ENCODE results near the gene ROR2. TPM values are rescaled to one million over a fixed set of nuclear protein-coding genes. Genes with fewer than 3 reads are reported as not detected.

ROR2 gene
- total and polyA plus RNA-seq, 2 of the 8 experiments (the other 6 are each of a cell fraction or from before 2014, with no cell fraction given), result 2.7 to 4.3 TPM

GRCh38 chr9:91894023-91894422, 56.0 kb downstream of the ROR2 start:
- no peak for FAIRE-seq
- H3K56ac ChIP-seq (replicated peaks; ENCODE audit: insufficient read length, low read depth, low read length), result no peak overlapping the region
- no peak overlapping the region for H3K27ac ChIP-seq (ENCODE audit: low read depth, low read length)
- no peak overlapping the region for H4K91ac ChIP-seq (replicated peaks; ENCODE audit: insufficient read length, low read length)
- H3K27me3 ChIP-seq (replicated peaks in 1 of 4; ENCODE audit: control insufficient read depth in 3 of 4, extremely low read depth in 1 of 4, insufficient read depth in 3 of 4, low read length in 3 of 4), result peaks cover 6 to 16% (median 14%) of the 10 kb centered on the region in 4 experiments
- 81% methylated on average over 4 of the region's 4 CpGs; no CpG with 5 or more reads in 1 of the 2 experiments for WGBS, 2 experiments (ENCODE audit: extremely low coverage in 1 of 2, insufficient coverage in 1 of 2, insufficient read length in 1 of 2, insufficient replicate concordance in 2 of 2, low coverage in 1 of 2, low lambda C conversion rate in 2 of 2, missing lambda C conversion rate in 1 of 2)
- no peaks in the 10 kb centered on the region; the same call in 1 of the 2 replicates for H3K79me1 ChIP-seq (ENCODE audit: low read depth, low read length)
- H3K4me1 ChIP-seq (replicated peaks in 1 of 4; ENCODE audit: control insufficient read depth in 3 of 4, insufficient read depth in 4 of 4, low read length in 3 of 4), result peaks cover 0 to 5% (median 4%) of the 10 kb centered on the region in 4 experiments; a peak in 5 of 7 replicates
- H2BK20ac ChIP-seq (ENCODE audit: low read length), result no peak overlapping the region
- H2AFZ ChIP-seq (ENCODE audit: low read length), result no peak overlapping the region
- no peak overlapping the region for H2BK120ac ChIP-seq (replicated peaks; ENCODE audit: low read depth, low read length)
- H3K4me2 ChIP-seq (ENCODE audit: insufficient read depth in 1 of 2, low read depth in 2 of 2, low read length in 2 of 2), result no peak overlapping the region
- peaks cover 0 to 3% of the 10 kb centered on the region in 2 experiments for H4K20me1 ChIP-seq (replicated peaks in 1 of 2; ENCODE audit: control insufficient read depth in 1 of 2, insufficient read depth in 2 of 2, low read length in 2 of 2)
- H3K36me3 ChIP-seq (ENCODE audit: control insufficient read depth in 2 of 4, insufficient read depth in 4 of 4, low read length in 3 of 4), result no peaks in the 10 kb centered on the region
- H3K9ac ChIP-seq (replicated peaks in 1 of 4; ENCODE audit: extremely low read depth in 1 of 4, low read depth in 3 of 4, low read length in 3 of 4), result no peak overlapping the region
- POLR2A ChIA-PET (ENCODE audit: partially characterized antibody), result no interaction called here
- no peak overlapping the region for H2BK12ac ChIP-seq (ENCODE audit: low read depth, low read length)
- DNase-seq (ENCODE audit: low read depth in 1 of 2, low spot score in 2 of 2), result no peak
- H3K4ac ChIP-seq (replicated peaks; ENCODE audit: insufficient read length, low read depth, low read length), result no peak overlapping the region
- H3K9me3 ChIP-seq (ENCODE audit: insufficient read depth in 2 of 2, low read depth in 1 of 2, low read length in 1 of 2), result no peaks in the 10 kb centered on the region
- CTCF ChIA-PET (ENCODE audit: partially characterized antibody), result interaction anchor here (2.2 kb wide), 1 partner anchor 135 kb away, joined by 5 read pairs; no protein-coding TSS in a partner anchor
- H4K5ac ChIP-seq (ENCODE audit: insufficient read length, low read depth, low read length), result no peak overlapping the region
- no peak overlapping the region for H3K23ac ChIP-seq (ENCODE audit: insufficient read length)
- no peaks in the 10 kb centered on the region; the same call in 1 of the 2 replicates for H3K23me2 ChIP-seq (ENCODE audit: low read depth, low read length)
- no peak overlapping the region for H4K8ac ChIP-seq (ENCODE audit: extremely low read depth, insufficient read depth, low read length)
- no peak overlapping the region for H2BK15ac ChIP-seq (ENCODE audit: low read length)
- H3K18ac ChIP-seq (ENCODE audit: extremely low read depth, low read length), result no peak overlapping the region
- H3K14ac ChIP-seq (ENCODE audit: insufficient read length), result no peak overlapping the region
- H2AK5ac ChIP-seq (ENCODE audit: low read depth, low read length), result no peak overlapping the region; the same call in 1 of the 2 replicates
- H3K79me2 ChIP-seq (ENCODE audit: control insufficient read depth in 1 of 2, insufficient read depth in 2 of 2, low read length in 2 of 2), result no peaks in the 10 kb centered on the region
- TF ChIP-seq MAFK (IDR thresholded peaks at IDR 0.05; ENCODE audit: low read depth, low read length) (no peak), KDM1A (IDR thresholded peaks at IDR 0.05; ENCODE audit: borderline replicate concordance, low read length) (peak; percentile 49; the same call in 1 of the 2 replicates)
- H2BK5ac ChIP-seq (ENCODE audit: low read depth, low read length), result no peak overlapping the region
- no peak overlapping the region for H3K4me3 ChIP-seq (ENCODE audit: extremely low read depth in 1 of 4, insufficient read depth in 2 of 4, low read depth in 3 of 4, low read length in 4 of 4)

Measured in H1 (cell line).